B cell (primary cell): Measurements from ENCODE around the gene AKT2.

Experiments
- CTCF ChIP-seq: fragments of 200-600 bp; IDR thresholded peaks from one replicate; pipeline ENCODE4 v1.8.0; 2022; ENCODE audit warnings: antibody characterized with exemption, mild to moderate bottlenecking
- EZH2 ChIP-seq: IDR thresholded peaks from 2 replicates; pipeline ENCODE4 v1.6.1; 2012; ENCODE audit warnings: borderline replicate concordance, low read depth, mild to moderate bottlenecking, moderate library complexity, low read length; ENCODE audit not compliant: insufficient read depth, poor library complexity, severe bottlenecking

- TF ChIP-seq CTCF (no peak), EZH2 (no peak)
These were observed 55.2 kb downstream of the AKT2 start for GRCh38 chr19:40229926-40230417.
